Activated CD4-positive, CD25-positive, alpha-beta regulatory T cell (primary cell): ENCODE measurements around the gene TK1.

ENCODE experiments used
- DNase-seq, 4 experiments: peaks; one replicate each; lab custom pipeline; 2025; lab: John Stamatoyannopoulos, UW

TK1 gene

DNA sequence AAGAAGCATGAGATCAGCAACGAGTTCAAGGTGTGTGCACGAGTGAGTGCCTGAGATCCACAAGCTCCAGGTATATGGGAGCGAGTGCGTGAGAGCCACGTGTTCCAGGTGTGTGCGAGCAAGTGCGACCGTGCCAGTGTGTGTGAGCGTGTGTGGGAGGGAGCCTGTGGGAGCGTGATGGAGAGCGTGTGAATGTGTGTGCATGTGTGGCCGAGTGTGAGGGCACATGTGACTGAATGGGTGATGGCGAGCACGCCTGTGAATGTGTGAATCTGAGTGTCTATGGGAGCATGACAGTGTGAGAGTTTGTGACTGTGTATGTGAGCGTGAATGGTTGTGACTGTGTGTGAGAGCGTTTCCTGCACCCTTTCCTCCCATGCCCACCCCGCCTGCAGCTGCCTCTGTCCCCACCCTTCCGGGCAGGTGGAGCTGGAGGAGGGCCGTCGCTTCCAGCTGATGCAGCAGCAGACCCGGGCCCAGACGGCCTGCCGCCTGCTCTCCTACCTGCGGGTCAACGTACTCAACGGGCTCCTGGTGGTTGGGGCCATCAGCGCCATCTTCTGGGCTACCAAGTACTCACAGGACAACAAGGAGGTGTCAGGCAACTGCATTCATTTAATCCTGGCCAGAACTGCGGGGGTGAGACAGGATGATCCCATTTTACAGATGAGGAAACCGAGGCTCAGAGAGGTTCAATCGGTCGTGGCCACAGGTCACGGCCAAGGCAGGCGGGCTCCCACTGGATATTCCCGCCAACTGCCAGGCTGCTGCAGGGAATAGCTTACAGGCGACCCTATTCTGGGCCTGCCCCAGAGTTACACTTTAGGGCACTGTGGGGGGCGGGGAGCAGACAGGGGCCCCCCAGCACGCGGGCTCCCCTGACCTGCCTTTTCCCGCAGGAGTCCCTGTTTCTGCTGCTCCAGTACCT is 52.6 kb downstream of the TK1 start:
- peak; percentile 36 to 75 (median 56) for DNase-seq

DNA sequence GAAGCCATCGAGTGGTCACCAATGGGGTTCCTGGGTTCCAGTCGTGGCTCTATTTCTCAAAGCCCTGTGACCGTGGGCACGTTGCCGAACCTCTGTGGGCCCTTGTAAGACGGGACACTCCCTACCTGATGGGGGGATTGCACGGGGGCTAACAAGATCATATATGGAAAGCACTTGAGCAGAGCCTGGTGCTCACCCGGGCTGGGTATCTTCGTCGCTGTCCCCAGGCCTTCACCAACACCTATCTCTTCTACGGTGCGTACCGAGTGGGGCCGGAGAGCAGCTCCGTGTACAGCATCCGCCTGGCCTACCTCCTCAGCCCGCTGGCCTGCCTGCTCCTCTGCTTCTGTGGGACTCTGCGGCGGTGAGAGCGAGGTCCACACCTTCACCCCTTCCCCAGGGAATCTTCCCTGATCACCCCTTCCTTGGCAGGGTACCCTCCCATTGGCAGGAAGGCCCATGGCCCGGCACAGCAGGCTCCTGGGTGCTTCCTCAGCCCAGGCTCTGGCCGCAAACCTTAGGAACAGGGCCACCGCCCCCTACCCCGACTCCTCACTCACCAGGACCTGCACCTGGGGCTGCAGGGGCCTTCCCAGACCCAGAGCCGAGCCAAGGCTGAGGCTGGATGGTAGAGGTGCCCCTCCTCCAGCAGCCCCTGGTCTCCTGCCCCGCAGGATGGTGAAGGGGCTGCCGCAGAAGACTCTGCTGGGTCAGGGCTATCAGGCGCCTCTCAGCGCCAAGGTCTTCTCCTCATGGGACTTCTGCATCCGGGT is 53.5 kb downstream of the TK1 start:
- no peak for DNase-seq

DNA sequence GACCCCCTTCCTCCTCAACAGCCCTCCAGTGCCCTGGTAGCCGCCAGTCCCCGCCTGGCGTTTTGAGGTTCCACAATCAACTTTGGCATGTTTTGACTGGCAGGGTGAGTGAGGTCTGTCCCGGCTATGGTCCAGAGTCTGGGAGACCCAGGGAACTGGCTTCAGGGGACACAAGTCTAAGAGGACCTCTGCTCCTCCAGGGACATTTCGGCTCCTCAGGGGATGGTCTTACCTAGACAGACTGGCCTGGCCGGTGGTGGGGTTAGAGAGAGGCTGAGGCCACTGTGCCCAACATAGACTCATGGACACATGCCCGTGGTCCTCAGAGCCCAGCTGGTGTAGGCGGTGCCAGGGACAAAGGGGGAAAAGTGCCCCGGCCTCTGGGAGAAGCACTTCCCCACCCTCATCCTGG is 54.1 kb downstream of the TK1 start:
- no peak for DNase-seq

DNA sequence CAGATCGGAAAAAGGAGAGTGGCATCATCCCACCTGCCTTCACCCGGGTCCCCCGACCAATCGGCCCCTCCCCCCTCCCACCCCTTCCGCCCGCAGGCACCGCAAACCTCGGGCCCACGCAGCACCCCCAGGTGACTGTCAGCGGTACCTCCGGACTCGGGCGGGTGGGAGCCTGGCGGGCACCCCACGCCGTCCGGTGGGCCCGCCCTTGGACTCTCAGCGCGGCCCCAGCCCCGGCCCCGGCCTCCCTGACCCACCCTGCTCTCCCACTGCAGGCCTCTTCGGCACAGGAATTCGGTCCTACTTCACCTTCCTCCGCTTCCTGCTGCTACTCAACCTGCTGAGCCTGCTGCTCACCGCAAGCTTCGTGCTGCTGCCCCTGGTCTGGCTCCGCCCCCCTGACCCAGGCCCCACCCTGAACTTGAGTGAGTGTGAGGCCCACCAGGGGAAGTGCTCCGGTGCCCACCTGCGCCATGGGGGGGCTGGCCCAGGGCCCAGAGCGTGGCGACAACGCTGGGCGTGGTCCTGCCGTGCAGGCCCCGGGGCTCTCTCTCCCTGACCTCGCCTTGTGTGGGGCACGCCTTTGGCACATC is 54.7 kb downstream of the TK1 start:
- peak in 2 of 4 experiments; percentile 52 to 59 for DNase-seq

DNA sequence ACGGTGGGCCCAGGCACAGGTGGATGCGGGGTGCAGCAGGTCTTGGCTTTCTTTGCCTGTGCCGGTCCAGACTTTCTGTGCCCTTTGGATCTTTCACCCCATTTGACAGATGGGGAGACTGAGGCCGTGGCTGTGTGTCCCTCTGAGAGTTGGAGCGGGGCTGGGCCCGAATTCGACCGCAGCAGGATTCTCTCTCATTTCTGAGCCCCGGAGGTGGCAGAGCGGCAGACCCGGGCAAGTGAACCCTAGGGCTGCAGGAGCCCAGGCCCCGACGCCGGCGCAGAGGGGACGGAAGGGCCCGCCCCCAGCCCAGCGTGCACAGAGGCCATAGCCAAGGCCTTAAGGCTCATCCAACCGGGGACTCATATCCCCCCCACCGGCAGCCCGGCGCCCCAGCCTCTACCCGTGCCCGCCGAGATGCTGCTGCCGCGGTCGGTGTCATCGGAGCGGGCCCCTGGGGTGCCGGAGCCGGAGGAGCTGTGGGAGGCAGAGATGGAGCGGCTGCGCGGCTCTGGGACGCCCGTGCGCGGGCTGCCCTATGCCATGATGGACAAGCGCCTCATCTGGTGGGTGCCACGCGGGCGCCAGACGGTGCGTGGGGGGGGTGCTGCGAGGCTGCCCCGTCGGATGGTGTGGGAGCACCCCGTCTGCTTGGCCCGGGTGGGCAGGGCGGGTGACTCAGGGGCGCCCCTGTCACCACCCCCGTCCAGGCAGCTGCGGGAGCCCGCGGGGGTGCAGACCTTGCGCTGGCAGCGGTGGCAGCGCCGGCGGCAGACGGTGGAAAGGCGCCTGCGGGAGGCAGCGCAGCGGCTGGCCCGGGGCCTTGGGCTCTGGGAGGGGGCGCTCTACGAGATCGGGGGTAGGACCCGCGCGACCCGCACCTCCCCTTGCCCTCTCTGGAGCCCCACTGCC is 55.4 kb downstream of the TK1 start:
- peak in 1 of 4 experiments; percentile 45 for DNase-seq

DNA sequence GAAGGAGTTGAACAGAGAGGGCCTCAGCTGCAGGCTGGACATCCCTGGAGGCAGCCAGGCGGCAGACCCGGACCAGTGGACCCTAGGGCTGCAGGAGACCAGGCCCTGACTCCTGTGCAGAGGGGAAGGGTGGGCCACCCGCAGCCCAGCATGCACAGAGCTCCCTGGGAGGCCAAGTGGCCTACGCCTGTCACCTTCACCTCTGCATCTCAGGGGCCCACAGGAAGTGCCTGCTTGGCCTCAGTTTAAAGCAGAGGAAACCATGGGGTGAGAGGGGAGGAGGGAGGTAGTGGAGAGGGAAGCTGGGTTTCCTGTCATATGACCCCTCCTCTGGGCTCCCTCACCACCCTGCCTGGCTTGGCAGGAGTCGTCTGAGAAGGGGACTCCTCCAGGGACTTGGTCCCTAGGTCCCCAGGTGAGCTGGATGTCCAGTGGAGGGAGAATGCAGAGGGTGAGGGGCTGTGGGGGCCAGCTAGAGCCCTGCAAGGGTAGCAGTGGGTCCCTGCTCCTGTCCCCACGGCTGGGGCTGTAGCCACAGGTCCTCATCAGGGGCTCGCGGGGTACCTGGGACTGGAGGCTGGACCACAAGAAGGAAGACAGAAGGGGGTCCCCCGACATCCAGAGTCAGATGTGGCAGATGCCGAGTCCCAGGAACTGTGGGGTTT is 56.3 kb downstream of the TK1 start, which contains the start of gene TMC8:
TSS of gene TMC8 (plus strand) at position 335 of the 665 bp plus-strand sequence. CDS start 818 bp downstream, outside the sequence.
- peak in 3 of 4 experiments; percentile 28 to 78 (median 71) for DNase-seq

DNA sequence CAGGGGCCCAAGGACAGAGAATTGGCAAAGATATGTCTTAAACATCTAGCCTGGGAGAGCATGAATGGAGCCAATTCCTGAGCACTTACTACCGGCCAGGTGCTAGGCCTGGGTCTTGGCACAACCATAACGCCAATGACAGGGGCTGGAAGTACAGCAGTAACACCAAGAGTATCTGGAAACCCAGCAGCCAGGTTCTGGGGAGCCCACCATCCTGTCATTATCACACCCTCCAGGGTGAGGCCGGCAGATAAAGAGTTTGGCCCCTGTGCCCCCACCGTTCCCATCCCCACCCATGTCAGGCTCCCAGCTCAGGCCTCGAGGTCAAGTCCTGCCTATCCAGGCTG is 56.8 kb downstream of the TK1 start:
- DNase-seq = no peak

DNA sequence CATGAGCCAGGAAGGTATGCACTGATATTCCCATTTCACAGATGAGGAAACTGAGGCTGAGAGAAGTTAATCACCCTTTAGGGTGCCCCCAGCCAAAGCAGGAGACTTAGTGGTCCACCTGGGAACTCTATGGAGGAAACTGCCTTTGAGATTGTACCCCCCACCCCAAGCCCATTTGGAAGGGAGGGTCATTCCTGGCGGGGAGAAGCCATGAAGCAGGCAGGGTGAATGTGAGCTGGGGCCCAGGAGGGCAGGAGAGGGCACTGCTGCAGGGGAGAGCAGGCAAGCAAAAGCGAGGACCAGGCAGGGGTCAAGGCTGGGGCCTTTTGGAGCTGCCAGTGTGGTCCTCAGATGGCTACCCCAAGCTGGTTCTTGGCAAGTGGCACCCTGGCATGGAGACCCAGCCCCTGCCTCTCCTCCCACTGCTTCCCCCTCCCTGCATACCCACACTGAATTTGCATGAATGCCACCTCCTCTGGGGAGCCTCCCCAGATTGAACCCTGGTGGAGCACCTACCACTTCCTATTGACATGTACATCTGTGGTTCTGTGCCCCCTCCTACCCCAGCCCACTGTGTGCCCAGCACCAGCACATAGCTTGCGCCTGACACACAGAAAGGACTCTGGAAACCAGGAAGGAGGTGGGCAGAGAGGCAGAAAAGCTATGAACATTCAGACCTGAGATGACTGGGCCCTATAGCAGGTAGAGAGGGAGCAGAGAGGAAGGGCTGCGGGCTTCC is 57.3 kb downstream of the TK1 start:
- peak in 1 of 4 experiments; percentile 31 for DNase-seq

DNA sequence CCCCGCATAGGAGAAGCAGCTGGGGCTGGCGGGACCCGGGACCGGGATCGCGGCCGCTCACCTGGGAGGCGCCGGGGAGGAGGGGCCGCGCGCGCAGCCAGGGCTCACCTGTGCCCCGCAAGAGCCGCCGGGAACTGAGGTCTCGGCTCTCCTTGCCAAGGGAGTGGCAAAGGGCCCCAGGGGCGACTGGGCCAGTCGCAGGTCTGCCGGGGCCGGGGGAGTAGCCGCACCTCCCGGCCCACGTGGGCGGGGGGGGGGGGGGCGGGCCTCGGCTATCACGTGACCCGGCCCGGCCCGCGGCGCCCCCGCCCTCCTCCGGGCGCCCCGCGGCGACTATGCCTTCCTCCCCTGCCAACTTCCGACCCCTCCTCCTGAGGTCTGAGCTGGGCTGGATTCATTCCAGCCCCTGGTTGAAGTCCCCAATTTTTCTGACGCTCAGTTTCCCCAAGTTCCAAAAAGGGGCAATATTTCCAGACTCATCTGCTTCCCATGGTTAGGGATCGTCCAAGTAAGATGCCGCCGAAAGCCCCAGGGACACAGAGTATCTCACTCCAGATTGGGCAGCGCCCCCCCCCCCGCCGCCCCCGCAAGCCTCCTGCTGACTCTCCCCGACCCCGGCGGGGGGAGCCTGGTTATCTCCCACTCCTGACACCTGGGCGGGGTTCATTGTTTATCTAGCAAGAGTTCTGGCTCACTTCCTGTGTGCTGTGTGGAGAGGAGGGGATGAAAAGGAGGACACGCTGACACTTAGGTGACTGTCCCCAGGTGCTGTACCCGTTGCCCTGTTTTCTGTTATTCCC is 58.1 kb downstream of the TK1 start, which contains the start of gene TMC6:
TSS of gene TMC6 (minus strand) at position 205 of the 800 bp plus-strand sequence. CDS start 1,923 bp downstream, outside the sequence.
- DNase-seq = peak; percentile 36 to 72 (median 50)

DNA sequence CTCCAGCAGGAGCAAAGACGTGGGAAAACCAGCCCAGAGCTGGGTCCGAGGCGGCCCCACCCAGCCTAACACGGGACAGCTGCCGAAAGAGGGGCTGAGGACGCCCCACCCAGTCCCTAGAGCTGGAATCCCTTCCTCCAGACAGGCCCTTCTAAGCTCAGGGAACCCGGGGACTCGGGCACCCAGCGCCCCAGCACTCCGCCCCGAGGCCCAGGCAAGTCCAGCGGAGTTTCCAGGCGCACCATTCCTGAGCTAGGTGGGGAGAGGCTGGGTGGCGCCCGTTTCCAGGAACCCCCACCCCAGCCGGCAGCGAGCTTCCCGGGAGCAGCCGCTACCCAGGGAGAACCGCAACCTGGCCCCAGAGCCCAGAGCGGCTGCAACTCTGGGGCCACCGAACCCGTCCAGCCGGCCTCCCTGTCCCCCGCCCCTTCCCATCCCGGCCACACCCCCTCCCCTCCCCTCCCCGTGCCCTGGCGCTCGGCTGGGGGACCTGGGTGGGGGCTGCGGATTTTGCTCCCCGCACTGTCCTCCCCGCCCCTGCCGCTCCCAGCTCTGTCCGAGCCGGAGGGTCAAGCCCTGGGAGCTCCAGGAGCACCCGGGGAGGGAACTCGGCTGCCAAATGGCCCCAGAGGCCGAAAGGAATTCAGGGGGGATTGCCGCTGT is 58.8 kb downstream of the TK1 start:
- no peak for DNase-seq

DNA sequence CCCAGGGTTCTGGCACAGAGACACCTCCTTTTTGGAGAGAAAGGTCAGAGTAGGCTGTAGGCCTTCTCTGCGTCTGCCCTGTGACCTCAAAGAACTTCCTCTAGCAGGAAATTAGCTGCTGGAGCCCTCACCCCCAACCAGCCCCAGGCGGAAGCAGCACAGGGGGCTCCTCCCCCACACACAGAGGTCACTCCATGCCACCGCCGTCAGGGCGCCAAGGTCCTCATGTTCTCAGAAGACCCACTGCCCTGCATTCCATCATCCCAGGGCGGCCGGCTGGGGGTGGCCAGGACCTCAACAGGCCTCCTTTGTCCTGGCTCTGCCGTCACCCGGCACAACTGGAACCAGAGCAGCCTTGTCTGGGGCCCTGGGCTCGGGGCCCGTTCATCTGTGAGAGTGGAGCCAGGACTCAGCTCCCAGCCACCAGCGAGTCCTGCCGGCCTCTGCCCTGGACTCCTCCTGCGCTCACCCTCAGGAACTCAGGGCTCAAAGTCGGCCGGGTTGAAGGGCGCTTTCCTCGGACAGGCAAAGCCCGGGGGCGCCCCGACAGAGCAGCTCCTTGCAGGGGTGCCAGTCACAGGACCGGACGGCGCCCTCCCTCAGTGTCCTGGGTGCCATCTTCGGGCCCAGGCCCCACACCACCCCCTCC is 59.5 kb downstream of the TK1 start:
- DNase-seq = peak in 2 of 4 experiments; percentile 58 to 70

DNA sequence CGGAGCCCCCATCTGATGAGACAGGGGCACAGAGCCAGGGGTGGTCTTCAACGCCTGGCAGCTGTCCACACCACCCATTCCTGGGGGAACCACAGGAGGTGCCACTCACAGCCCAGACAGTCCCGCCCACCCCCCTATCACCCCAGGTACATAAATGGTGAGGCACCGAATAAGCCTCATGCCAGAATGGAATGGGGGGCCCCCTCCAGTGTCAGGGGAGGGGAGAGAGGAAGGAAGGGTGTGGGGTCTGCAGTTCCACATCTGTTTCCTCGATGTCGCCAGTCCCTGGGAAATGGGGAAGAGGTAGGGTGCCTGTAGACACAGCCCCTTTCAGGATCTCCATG is 60.0 kb downstream of the TK1 start:
- DNase-seq = no peak

DNA sequence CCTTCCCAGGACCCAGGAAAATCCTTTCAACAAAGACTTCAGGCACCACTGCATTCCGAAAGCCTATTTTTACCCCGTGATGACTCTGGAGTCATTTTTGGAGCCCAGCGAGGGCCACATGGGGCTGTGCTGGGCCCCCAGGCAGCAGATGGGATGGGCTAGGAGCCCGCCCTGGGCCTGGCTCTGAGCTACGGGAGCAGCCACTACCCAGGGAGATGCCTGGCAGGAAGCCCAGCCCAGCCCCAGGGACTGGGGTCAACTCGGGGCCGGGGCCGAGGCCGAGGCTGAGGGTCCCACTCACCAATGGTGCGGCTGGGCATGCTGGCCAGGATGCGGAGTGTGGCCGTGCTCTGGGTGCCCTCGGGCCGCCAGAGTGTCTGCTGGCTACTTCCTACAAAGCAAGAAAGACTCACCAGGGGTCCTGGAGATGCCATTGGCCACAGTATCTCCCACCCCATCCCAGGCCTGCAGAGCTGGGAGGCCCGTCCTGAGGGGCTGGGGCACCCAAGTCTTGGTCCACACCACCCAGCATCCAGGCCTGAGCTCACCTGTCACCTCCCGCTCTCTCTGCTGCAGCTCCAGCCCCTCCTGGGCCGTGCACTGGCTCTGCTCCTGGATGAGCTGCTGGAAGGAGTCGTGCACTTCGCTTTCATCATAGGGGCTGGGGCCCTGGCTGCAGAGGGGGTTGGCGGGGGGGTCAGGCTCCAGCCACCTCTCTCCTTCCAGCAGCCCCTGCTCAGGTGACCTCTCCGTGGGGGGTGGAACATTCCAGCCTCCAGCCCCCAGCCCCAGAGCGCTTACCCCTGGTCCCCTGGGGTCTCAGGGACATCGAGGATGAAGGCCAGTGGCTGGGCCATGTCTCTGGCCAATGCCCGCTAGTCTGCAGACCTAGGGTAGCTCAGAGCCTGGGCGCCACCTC is 60.6 kb downstream of the TK1 start:
- DNase-seq = no peak

DNA sequence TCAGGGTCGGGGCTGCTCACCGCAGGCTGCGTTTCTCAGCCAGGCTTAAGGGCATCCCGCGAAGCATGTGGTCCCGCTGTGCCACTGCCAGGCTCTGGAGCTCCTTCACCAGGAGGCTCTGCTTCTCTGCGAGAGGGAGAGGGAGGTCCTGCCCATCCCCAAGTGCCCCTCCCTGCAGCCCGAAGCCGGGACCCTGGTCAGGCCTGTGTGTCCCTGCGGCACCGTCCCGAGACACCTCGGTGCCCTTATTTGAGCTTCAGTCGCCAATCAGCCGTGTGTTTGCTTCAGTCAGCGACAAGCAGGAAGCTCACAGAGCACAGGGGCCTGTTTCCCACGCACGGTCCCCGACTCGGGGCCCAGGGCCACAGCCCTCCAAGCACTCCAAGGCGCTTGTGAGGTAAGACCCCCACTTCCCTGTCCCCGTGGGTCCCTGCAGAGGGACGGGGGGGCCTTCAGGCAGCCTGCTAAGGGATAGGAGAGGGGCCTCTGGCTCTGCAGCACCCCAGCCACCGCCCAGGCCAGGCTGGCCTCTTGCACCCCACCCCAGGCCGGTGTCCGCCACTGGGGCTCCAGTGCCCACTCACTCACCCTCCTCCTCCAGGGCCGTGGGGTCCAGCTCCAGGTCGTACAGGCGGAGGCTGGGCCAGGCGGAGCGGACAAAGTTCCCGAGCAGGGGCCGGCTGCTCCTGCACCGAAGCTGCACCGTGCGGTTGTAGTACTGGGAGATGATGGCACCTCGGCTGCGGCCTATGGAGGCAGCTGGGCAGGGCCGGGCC is 61.5 kb downstream of the TK1 start:
- no peak for DNase-seq

DNA sequence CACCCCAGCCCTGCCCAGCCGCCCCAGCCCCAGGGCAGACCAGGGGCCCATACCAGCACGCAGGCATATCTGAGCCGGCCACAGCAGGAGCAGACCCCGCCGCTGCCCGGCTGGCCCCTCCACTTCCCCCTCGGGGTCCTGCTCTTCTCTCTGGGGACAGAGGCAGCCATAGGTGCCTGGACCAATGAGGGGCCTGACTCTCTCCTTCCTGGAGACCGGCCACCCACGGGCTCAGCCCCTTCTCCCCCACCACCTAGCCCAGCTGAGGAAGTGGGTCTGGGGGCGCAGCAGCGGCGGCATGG is 62.1 kb downstream of the TK1 start:
- DNase-seq = no peak
